HK-2 (cell line): ENCODE results near the gene TTC33.
"Not testable (repeated sequence)": the region's sequence is repeated elsewhere in the genome, so short reads cannot be mapped to it uniquely, and the experiment has no call there.

Experiments used
- DNase-seq: peaks from one replicate; pipeline ENCODE4 v3.0.0-alpha.2; 2018; ENCODE audit not compliant: unreplicated experiment

Gene TTC33

DNA sequence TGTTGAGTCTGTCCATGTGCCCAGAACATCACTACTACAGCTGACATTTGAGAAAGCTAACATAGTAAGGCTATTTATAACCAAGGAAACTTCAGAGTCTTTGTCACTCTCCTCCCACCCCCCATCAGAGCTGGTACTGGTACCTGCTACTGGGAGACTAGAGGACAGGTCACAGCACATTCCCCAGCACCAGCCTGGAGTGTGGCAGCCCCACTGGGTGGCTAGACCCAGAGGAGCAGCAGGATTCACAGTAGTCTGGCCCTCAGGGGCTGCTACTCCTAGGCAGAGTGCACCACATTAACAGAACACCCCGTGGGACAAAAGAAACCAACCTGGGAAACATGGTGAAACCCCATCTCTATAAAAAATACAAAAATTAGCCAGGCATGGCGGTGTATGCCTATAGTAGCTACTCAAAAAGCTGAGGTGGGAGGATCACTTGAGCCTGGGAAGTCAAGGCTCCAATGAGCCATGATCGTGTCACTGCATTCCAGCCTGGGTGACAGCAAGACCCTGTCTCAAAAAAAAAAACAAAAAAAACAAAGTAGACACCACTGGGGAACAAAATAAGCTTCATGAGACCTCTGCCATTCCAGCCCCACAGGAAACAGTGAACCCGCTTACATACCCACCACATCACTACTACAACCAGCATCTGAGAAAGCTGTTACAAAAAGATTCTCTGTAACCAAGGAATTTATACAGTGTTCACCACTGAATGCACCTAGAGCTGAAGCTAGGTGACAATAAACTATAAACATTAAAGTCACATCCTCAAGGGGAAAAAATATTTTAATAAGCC lies 102.3 kb downstream of the TTC33 start:
- no peak for DNase-seq

DNA sequence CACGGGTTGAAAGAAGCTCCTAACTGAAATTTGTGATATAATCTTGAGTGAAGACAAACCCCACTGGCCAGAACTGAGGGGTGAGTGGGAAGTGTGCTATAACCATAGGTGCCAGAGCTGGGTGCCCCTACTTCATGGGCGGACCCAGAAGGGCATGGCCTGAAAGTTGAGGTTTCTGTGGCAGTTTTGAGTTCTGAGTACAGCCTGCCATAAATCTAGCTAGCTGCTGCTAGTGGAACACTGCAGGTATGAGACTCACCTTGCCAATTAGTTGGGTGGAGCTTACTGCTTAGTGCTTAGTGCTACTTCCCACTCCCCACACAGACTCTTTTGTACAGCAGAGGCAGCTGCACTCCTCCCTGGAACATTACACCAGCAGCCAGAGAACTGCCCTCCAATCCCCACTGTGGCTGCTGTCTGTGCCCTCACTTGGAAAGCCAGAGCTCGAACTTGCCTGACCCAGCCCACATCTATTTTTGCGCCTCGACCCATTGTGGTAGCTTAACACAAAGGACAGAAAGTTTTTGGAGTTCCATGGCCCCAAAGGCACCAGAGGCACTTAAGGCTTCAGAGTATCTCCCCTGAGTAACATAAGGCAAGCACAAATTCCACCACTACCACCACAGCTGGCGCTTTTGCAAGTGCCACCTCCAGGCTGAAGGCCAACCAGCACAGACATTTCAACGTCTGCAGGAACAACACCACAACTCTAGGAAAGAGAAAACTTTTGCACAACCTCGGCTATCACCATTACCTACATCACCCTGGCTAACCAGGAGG lies 103.1 kb downstream of the TTC33 start:
- no peak for DNase-seq

DNA sequence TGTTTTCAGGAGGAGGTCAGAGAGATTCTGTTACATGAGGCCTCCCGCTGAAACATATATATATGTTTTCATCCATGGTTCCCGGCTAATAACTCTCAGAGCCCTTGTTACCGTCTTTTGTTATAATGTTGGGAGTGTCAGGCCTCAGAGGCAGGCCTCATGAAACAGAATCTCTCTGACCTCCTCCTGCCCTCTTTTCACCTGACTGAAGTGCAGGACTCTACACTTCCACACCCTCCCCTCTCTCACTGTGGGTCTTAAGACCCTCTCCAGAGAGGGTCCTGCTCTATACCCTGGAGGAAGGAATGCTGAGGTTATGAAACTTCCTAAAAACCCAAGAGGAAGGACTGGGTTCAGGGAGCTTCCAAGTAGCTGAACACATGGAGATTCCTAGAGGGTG lies 104.6 kb downstream of the TTC33 start:
- no peak for DNase-seq

- no peak for DNase-seq
These were observed 106.2 kb downstream of the TTC33 start for GRCh38 chr5:40649463-40650030.

GRCh38 chr5:40648150-40648549 lies 107.6 kb downstream of the TTC33 start:
- DNase-seq: no peak

DNA sequence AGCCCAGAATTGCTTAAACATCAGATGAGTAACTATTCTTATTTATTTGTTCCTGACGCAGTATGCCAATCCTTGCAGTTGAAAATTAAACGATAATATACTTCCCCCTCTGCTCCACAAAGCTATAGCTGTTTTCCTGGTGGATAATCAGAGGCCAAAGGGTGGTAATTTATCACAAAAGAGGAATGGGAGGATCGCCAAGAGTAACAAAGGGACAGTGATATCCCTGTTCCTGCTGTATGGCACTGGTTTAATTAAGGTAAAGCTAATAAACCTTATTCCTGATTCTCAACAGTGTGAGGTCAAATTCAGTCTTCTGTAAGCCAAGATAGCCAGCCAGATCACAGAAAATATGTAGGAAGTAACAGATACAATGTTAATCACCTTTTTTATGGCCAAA lies 109.5 kb downstream of the TTC33 start:
- no peak for DNase-seq

- DNase-seq: not testable (repeated sequence)
These were observed 116.2 kb downstream of the TTC33 start for GRCh38 chr5:40639531-40639930.

DNA sequence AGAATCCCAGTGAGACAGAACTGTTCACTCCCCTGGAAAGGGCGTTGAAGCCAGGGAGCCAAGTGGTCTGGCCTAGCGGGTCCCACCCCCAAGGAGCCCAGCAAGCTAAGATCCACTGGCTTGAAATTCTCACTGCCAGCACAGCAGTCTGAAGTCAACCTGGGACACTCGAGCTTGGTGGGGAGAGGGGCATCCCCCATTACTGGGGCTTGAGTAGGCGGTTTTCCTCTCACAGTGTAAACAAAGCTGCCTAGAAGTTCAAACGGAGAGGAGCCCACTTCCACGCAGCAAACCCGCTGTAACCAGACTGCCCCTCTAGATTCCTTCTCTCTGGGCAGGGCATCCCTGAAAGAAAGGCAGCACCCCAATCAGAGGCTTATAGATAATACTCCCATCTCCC lies 121.2 kb downstream of the TTC33 start:
- no peak for DNase-seq

DNA sequence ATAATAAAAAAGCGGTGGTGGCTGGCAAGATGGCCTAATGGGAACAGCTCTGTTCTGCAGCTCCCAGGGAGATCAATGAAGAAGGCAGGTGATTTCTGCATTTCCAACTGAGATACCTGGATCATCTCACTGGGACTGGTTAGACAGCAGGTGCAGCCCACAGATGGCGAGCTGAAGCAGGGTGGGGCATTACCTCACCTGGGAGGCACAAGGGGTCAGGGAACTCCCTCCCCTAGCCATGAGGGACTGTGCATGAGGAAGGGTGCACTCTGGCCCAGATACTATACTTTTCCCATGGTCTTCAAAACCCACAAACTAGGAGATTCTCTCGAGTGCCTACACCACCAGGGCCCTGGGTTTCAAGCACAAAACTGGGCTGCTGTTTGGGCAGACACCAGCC lies 121.6 kb downstream of the TTC33 start:
- DNase-seq: no peak

DNA sequence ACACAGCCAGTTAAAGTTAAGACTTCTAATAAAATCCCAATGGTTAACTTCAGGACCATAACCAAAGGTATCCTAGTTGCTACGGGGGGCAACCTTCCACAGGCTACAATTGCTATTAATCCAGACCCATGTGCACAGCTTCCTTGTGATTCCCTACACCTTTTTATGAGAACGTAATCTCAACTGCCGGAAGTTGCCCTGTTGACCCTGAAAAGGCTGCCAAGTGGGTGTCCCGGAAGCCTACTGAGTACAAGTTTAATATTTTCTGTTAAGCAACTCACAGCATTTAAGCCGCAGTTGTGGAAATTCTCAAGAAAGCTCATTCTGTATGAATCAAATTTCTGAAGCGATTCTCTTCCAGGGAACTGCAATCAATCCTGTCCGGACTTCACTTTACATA lies 124.5 kb downstream of the TTC33 start:
- DNase-seq: no peak

DNA sequence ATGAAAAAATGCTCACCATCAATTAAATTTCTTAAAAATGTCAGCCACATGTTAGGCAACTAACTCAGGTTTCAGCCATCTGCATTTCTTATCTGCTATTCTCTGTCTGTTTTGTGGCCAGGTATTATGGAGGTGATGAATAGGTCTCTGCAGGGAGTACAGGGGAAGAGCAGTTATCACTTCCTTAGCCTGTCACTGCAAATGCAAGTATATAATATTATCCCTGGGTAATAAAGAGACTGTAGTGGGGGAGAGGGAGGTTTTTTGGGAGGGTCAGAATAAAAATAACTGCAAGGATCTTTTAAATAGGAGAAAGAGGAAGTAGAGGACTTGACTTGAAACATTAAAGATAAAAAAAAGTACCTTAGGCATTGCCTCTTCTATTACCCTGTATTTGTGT lies 125.6 kb downstream of the TTC33 start:
- DNase-seq: no peak

GRCh38 chr5:40628407-40628806 lies 127.4 kb downstream of the TTC33 start:
- no peak for DNase-seq

- no peak for DNase-seq
These were observed 128.1 kb downstream of the TTC33 start for GRCh38 chr5:40627706-40628105.

DNA sequence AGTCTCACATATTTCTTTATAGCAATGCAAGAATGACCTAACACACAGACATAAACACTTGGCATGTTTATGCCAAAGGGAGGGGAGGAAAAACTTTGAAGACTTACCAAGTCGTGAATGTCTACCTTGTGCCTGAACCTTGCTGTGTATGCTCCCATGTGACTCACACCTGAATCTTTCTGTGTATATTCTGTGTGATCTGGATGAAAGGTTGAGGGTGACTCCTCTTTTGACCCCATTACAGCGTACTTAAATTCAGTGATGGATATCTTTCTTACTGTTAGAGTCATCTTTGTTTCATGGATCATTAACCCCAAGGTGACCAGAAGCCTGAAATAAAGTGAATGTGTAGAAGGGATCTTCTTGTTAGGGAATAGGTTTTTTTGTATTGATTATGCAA lies 129.0 kb downstream of the TTC33 start:
- no peak for DNase-seq

DNA sequence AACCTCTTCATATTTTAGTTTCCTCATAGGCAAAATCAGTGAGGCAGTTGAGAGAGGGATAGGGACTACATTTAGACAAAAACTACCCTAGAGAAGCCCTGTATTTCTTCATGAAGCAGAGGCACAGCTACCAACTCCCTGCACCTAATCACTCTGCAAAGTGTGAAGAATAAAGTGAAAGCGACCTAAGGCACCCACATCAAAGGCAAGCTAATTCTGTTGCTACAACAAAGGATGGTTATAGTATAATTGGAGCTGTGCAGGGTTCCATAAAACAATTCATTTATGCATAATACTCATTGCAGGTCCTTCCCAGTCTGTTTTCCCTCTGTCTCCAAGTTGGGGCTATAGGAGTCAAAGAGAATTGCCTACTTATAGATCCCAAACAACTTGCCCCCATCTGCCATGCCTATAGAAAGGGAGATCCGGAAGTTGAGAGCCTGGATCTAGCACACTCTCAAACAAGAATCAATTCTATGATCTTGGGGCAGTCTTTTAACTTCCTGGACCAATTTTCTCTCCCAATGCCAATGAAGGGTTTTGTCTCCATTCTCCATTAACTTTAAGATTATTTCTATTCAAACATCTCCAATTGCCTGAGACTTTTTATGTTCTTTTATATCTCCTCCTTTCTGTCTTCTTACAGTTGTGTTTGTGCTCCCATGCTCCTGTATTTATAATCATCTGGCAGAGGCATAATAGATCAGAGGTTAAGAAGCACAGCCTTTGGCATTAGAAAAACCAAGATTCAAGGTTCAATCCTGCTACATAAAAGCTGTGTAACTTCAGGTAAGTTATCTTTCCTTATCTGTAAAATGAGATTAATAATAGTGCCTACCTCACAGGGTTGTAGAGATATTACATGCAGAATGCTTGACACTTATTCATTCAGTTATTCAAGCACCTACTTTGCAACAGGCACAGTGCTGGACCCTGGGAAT lies 132.0 kb downstream of the TTC33 start:
- no peak for DNase-seq

DNA sequence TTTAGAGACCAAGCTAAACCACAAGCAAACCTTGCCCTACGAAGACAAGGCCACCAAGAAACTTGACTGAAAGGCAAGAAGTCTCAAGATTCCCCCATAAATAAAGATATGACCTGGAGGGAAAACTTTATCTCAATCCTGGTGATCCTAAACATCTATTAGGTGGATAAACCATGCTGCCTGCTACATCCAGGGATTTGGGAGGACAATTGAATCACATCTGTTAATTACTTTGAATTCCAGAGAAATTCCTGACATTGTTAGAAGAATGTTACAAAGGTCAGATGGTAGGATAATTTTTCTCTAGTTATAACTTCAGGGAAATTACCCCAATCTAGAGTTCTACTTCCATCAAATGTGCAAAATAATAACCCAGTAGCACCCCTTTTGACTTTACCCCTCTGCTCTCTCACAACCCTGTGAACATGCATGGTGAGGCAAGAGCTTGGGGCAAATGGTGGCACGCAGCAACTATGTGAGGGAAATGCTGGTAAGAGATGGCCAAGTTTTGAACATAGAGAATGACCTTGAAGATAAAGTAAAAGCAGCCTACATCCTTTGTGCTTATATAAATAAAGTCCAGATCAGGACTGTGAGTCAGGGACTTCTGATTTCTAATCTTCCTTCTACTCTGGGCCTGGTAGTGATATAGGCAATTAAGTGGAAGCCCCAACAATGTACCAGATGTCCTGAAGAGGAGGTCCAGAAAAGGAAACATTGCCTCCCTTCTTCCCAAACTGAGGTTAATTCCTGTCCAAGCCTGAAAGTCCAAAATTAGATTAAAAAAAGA lies 133.1 kb downstream of the TTC33 start:
- DNase-seq: no peak

GRCh38 chr5:40619421-40619820 lies 136.3 kb downstream of the TTC33 start:
- DNase-seq: no peak

DNA sequence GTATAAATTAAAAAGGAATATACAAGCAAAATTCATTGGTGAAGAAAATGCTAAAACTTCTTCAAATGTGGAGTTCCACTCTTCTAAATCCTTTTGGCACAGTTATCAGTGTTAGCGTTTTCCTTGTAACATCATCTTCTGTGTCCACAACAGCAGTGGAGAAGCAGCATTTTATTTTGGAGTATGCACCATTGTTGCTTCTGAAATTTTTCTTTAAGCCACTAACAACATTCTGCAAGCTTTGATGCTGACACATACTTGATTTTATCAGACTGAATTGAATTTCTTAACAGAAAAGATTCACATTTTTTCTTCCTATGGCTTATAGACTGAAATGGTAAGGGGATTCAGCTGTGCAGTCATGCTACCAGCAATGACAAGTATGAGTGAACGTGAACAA lies 136.8 kb downstream of the TTC33 start:
- no peak for DNase-seq

DNA sequence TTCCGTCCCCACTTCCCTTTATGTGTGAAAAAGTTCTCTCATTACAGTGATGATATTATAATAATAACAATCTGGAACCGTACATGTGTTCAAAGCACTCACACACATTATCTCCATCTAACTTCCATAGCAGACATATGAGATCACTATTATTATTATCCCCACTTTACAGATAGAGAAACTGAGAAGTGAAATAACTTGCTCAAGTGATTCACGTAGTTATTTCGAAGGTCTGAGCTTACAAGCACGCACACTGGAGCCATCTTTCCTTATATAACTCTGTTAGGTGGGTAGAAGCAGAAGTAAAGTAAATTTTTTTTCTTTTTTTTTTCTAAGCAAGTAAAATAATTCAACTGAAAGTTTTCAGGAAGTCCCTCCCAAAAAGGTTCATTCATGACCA lies 139.0 kb downstream of the TTC33 start:
- DNase-seq: no peak

- DNase-seq: no peak
These were observed 140.1 kb downstream of the TTC33 start for GRCh38 chr5:40615586-40616170.
